GM18951 (cell line): ENCODE measurements around the gene FUT6.

Experiments used
- POLR2A ChIP-seq: IDR thresholded peaks from 4 replicates; pipeline ENCODE4 v1.6.1; 2011; ENCODE audit warnings: mild to moderate bottlenecking; ENCODE audit not compliant: insufficient read length, insufficient read depth; ENCODE audit errors: extremely low read depth
- in situ Hi-C: fragments of 300-500 bp; cut with MboI; formaldehyde crosslinking; loops from one replicate; pipeline ENCODE4 v1.12.0; 2022; ENCODE audit warnings: low sequenced_read_pairs, mixed read lengths, inconsistent platforms; ENCODE audit not compliant: unreplicated experiment

FUT6 gene

DNA sequence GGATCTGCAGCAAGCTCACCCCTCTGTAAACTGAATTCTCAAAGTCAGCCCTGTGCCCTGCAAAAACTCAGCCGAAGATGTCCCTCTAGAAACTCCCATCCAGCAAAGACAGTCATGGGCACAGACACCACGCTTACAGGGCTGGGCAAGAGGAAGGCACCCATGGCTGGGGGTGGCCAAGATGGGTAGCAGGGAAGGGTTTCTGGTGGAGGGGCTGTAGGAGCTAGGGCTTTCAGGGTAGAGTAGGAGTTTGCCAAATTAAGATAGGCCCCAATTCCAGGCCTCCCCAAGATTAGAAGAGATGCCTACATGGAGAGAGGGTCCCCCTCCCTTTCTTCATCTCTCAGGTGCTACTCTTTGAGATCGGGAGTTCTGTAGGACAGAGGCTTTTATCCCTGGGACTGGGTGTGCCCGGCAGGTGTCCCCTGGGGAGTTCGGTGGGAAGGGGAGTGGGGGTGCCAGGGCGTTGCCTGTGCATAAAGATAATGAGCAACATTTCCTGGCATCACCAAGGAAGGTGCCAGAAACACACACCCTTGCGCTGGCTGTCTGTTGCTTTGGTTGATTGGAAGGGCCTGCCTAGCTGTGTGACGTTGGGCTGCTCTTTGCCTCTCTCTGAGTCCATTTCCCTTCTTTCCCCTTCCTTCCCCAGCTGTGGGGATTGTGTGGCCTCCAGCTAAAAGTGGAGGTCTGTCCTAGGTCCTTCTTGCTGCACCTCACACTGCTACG, 25.2 kb downstream of the FUT6 start:
- no peak for TF ChIP-seq POLR2A
- in situ Hi-C loops: no loop called here

DNA sequence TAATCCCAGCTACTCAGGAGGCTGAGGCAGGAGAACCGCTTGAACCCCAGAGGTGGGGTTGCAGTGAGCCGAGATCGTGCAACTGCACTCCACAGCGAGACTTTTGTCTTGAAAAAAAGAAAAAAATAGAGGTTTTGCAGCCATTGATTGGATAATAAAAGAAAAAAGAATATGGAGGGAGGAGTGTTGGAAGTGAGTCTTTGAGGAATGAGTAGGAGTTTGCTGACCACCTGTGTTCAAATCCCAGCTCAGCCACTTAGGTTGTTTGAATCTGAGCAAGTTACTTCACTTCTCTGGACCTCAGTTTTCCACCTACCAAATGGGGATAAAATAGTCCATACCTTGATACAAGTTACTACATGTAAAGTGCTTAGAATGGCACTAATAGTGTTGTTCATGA, 28.4 kb downstream of the FUT6 start:
- in situ Hi-C loops: no loop called here
- TF ChIP-seq POLR2A: no peak

DNA sequence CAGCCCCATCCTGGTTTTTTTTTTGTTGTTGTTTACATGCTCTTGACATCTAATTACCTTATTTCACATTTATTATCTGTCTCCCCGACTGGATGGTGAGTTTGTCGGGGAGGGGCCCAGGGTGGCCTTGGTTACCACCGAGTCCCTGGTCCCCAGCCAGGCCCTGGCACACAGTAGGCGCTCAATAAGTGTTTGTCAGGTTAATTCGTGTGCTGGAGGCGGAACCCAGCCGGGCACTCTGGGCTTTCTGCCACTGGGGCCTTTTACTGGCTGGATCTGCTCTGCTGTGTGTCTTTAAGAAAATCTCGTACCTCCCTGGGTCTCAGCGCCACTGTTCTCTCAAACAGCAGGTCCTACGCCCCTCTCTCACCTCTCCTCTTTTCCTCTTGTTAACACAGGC, 30.0 kb downstream of the FUT6 start:
- no peak for TF ChIP-seq POLR2A
- in situ Hi-C loops: no loop called here

DNA sequence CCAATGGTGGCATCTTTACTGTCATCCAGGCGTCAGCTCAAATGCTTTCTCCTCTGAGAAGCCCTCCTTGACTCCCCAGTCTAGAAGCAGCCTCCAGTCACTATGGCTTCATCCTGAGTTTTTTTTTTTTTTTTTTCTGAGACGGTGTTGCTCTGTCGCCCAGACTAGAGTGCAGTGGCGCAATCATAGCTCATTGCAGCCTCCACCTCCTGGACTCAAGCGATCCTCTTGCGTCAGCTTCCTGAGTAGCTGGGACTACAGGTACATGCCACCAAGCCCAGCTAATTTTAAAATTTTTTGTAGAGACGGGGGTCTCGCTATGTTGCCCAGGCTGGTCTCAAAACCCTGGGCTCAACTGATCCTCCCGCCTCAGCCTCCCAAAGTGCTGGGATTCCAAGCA, 30.4 kb downstream of the FUT6 start:
- TF ChIP-seq POLR2A: no peak
- in situ Hi-C loops: no loop called here

DNA sequence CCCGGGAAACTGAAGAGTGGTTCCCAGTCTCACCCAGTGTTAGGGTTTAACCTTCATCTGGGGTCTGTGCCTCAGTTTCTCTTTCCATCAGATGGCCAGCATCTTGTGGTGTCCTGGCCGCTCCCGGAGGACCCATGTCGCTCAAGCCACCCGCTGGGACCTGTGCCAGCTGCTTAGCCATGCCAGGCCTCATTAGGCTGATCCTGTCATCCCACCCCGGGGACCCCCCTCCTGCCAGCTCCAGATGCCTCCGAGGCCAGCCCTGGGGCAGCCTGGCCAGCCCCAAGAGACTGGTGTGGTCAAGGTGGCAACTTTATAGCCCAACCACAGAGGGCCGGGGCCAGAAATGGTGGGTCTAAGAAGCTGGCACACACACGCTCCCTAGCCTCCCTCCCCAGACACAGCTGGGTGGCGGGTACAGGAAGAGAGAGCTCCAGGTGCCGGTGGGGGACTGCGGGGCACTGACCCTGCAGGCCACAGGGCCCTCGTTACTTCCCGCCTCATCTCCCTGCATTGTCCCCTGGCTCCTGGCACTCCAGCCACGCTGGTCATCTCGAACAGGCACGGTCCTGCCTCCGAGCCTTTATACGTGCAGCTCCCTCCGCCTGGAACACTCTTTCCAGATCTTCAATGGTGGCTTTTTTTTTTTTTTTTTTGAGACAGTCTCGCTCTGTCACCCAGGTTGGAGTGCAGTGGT, 31.2 kb downstream of the FUT6 start:
- TF ChIP-seq POLR2A: no peak
- in situ Hi-C loops: no loop called here

DNA sequence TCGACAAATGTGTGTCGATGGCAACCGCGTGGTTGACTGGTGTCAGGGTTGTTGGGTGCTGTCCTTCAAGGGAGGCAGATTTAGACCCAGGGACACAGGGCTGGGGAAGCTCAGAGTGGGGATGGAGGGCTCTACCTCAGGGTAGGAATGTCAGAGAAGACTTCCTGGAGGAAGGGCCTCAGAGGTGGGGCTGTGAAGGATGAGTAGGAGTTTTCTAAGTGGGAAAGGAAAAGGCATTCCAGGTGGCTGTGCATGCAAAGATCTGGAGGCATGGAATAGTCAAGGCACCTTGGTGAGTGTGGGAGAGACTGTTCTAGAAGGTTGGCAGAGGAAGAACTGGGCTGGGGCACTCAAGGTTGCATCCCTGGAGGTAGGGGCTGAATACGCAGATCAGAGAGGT, 32.6 kb downstream of the FUT6 start:
- in situ Hi-C loops: no loop called here
- TF ChIP-seq POLR2A: no peak

DNA sequence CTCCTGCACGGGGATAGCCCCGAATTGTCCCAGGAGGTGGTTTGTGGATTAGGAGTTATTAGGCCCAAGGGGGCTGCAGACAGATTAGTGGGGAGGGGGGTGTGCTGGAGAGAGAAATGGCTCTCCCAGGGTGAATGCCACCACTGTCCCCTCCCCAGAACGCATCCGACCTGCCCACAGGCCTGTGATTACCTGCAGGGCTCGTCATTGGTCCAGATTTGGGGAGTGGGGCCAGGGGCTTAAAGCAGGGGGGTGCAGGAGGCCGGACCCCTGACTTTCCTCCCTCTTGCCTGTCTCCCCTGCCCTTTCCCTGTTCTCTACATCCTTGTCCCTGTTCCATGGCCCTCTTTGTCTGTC, 33.4 kb downstream of the FUT6 start:
- in situ Hi-C loops: no loop called here
- no peak for TF ChIP-seq POLR2A

DNA sequence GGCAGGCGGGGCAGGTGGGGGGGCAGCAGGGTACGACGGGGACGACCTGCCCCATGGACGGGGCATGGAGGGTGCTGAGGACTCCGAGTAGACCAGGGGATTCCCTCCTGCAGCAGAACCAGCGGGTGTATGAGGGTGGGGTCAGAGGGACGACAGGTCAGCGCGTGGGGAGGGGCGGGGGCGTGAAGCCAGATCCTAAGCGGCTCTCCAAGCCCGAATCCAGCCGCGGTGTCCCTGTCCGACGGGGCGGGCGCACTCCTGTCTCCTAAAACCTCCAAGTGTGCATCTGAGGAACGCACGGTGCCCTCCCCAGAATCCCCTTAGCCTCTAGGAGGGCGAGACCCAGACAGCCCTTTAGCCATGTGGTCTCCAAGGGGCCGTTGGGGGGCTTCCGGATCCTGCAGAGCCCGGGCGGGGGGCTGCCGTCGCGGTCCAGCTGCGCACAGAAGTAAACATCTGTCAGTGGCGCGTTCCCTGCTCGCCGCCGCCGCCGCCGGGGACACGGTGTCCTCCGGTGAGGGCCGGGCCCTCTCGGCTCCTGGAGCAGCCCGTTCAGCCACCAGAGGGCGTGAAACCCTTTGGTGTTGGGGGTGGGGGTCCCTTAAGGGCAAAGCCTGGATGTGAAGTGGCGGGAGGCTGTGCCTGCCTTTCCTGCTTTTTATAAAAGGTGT, 33.9 kb downstream of the FUT6 start:
- no peak for TF ChIP-seq POLR2A

DNA sequence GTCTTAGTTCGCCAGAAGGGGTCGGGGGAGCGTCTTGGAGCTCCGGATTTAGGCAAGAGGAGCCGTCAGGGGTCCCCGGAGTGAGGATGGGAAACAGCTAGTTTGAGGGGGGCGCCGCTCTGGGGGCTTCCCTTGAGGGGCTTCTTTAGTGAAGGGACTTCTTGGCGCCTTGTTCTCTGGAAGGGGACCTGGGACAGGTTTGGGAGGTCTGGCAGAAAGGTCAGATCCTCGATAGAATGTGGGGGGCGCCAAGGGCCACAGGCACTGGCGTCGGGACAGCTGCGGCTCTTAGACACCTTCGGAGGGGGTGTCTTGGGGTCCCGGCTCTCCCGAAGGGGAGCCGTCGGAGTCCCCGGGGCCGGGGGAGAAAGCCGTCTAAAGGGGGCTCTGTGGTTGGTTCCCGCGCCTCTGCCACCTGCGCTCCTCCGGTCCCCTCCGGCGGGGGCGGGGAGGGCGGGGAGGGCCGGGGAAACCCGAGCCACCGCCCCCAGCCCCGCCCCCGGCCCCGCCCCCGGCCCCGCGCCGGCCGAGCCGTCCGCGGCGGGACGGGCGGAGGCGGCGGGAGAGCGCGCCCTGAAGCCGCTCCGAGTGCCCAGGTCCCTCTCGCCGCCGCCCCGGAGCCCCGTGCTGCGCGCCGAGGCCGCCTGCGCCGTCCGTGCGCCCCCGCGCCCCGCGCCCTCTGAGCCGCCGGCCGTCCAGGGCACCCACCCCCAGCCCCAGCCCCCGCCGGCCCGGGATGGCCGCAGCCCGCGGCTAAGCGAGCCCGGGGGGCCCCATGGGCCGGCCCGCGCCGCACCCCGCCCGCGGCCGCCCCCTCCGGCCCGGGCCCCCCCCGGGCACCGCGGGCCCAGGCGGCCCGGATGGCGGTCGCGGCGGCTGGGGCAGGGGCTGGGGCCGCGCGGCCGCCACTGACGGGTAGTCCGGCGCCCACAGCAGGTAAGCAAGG, 34.7 kb downstream of the FUT6 start, which contains the start of gene NRTN:
Gene NRTN (plus strand): TSS at position 552 of the 946 bp plus-strand sequence. CDS start 19,099 bp downstream, outside the sequence.
- TF ChIP-seq POLR2A: no peak
- in situ Hi-C loops: no loop called here

More for the DNA sequence above, 33.9 kb downstream of the FUT6 start:
- in situ Hi-C loops: no loop called here

DNA sequence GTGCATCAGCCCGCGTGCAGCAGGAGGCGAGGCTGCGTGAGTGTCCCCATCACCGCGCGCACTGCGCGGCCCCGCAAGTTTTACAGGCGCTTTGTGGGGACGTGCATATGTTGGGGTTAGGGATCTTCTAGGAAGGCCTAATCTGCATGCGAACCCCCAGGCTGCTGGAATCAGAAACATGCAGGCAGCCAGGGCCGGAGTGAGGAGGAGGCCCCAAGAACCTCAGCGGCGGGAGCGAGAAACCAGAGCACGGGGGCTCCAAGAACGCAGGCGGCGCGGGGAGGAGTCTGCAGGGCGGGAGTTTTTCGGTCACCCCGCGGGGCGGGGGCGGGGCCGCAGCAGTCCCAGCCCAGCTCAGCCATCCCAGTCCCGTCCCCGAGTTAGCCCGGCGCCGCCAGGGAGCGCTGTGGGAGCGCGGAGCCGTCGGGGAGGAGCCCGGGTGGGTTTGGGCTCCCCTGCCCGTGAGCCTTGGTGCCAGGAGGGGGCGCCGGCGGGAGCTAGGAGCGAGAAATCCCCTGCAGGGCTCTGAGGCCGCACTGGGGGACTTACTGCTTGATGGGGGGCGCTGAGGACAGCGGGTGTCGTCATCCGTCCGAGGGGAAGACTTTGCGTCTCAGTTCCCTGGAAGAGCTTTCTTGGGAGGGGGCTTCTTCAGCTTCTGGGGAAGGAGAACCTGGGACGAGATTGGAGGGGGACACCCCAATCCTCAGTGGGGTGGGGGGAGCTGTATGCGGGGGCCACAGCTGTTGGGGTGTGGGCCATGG, 35.6 kb downstream of the FUT6 start:
- in situ Hi-C loops: no loop called here
- no peak for TF ChIP-seq POLR2A

DNA sequence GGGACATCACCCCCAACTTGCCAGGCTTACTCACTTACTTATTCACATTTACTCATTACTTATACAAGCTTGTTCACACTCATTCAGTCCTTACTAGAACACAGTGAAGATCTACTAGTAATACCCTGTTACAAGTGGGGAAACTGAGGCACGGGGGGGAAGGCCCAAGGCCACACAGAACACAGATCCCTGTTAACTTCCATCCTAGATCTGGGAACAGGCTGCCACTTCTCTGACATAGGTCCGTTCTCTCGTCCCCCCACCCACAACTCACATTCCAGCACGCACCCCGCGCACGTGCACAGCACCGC, 36.1 kb downstream of the FUT6 start:
- in situ Hi-C loops: no loop called here
- no peak for TF ChIP-seq POLR2A

DNA sequence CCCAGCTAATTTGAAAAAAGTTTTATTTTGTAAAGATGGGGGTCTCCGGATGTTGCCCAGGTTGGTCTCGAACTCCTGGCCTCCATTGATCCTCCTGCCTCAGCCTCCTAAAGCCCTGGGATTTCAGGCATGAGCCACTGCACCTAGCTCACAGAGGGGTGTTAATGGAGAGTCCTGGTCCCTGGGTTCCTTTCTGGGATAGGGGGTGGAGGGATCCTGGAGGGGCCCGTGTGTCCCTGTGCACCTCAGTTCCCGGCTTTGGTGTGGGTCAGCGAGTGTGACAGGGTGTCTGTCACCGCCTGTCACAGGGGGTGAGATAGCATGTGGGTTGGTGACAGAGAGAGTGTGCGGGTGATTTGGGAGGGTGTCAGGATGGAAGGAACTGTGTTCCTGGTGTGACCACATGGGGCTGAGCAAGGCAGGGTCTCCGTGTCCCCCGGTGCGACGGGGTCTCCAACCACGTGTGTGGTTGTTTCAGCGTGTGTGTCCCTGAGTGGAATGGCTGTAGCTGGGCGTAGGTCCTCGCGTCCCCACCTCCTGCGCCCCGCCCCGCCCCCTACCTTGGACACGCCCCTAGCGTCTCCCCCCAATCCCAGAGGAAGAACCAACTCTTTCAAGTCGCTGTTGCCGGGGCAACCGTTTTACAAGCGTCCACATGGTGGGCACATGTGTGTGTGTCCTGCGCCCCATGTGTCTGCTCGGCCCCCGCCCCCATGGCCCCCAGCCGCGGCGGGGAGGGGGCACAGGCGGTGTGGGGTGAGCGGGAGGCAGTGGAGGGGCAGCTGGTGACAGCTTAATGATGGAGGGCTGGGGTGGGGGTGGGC, 37.5 kb downstream of the FUT6 start:
- in situ Hi-C loops: no loop called here
- TF ChIP-seq POLR2A: no peak
